ENCODE results near the gene C4orf51. TPM values are rescaled to one million over a fixed set of nuclear protein-coding genes. Genes with fewer than 3 reads are reported as not detected.

Gene C4orf51
- not detected in 2 replicates for total RNA-seq

DNA sequence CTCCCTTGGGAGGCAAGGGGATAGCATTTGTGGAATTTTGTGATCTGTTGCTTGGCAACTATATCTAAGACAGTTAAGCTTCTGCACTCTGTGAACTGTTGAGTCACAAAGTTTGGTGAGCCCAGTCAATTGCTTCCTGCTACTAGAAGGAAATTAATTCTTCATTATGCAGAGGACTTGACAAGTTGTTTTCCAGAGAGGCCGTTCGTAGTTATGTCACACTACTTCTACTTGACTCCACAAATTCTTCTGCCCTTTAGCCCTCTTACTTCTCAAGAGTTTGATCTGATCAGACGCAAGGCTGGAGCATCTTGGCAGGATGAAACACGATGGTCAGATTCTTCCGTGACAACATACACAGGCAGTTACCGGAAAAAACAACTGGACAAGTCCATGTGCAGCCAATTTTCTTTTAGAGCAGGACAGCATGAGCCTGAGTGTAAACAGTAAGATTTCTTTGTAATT, at the start of gene C4orf51:
TSS of gene C4orf51 (plus strand) at position 156 of the 465 bp plus-strand sequence. CDS start at position 214, 58 bp downstream.

Other genes with a start within 250 kb of the C4orf51 start
- 6.2 and 15.7 TPM in 2 replicates for gene SMAD1, start 198.3 kb upstream of the C4orf51 start, total RNA-seq
- gene MMAA, start 60.8 kb upstream of the C4orf51 start, total RNA-seq, result 2.3 and 5.5 TPM in 2 replicates